Loucy (cell line): ENCODE results near the gene ATP5PB.

Experiments used
- H2AFZ ChIP-seq: fragments of 200-600 bp; sonication (generic); 2 replicates; pipeline ENCODE4 v1.6.0; 2016; ENCODE audit warnings: antibody characterized with exemption, mild to moderate bottlenecking, low read length, moderate library complexity
- H3F3A ChIP-seq: fragments of 200-600 bp; 2 replicates; pipeline ENCODE4 v1.6.0; 2016; ENCODE audit warnings: antibody characterized with exemption, low read depth, mild to moderate bottlenecking
- H3K27me3 ChIP-seq: fragments of 200-600 bp; sonication (generic); 2 replicates; pipeline ENCODE4 v1.6.1; 2014; ENCODE audit warnings: low read length, mild to moderate bottlenecking; ENCODE audit not compliant: insufficient read depth, poor library complexity, severe bottlenecking
- H3K36me3 ChIP-seq: fragments of 200-600 bp; sonication (generic); 2 replicates; pipeline ENCODE4 v1.6.1; 2016; ENCODE audit warnings: low read length; ENCODE audit not compliant: insufficient read depth
- H3K4me1 ChIP-seq: fragments of 200-600 bp; sonication (generic); 2 replicates; pipeline ENCODE4 v1.5.1; 2014; ENCODE audit warnings: low read length, mild to moderate bottlenecking; ENCODE audit not compliant: insufficient read depth, poor library complexity, severe bottlenecking
- H3K4me2 ChIP-seq: fragments of 200-600 bp; sonication (generic); 2 replicates; pipeline ENCODE4 v1.6.0; 2014; ENCODE audit warnings: antibody characterized with exemption, low read length, low read depth, mild to moderate bottlenecking; ENCODE audit not compliant: poor library complexity, severe bottlenecking
- H3K4me3 ChIP-seq: fragments of 200-600 bp; sonication (generic); 2 replicates; pipeline ENCODE4 v1.5.1; 2014; ENCODE audit warnings: low read length, mild to moderate bottlenecking, mixed read lengths; ENCODE audit not compliant: poor library complexity, severe bottlenecking
- H3K79me2 ChIP-seq: fragments of 200-600 bp; sonication (generic); 2 replicates; pipeline ENCODE4 v1.6.1; 2014; ENCODE audit warnings: low read length; ENCODE audit not compliant: insufficient read depth
- H3K9ac ChIP-seq: fragments of 200-600 bp; sonication (generic); 2 replicates; pipeline ENCODE4 v1.6.0; 2014; ENCODE audit warnings: mild to moderate bottlenecking, low read depth, low read length, moderate library complexity; ENCODE audit not compliant: poor library complexity, severe bottlenecking
- H3K9me2 ChIP-seq: fragments of 200-600 bp; sonication (generic); replicated peaks from 2 replicates; pipeline ENCODE4 v1.6.1; 2016; ENCODE audit warnings: low read depth, low read length, mixed read lengths
- H3K9me3 ChIP-seq: fragments of 200-600 bp; sonication (generic); 2 replicates; pipeline ENCODE4 v1.6.1; 2014; ENCODE audit warnings: mild to moderate bottlenecking, antibody characterized with exemption, low read length, low read depth; ENCODE audit not compliant: insufficient read depth
- H4K20me1 ChIP-seq: fragments of 200-600 bp; sonication (generic); 2 replicates; pipeline ENCODE4 v1.6.0; 2014; ENCODE audit warnings: antibody characterized with exemption, low read length, mild to moderate bottlenecking; ENCODE audit not compliant: insufficient read depth, poor library complexity, severe bottlenecking
- EZH2phosphoT487 ChIP-seq: fragments of 200-600 bp; IDR thresholded peaks from 2 replicates; pipeline ENCODE4 v1.6.1; 2018; ENCODE audit warnings: antibody characterized with exemption, mild to moderate bottlenecking, moderate library complexity, borderline replicate concordance
- TF ChIP-seq, protein P1 (sequence below): fragments of 200-600 bp; sonication (generic); conservative IDR thresholded peaks from 2 replicates; pipeline ENCODE4 v1.5.1; 2014; ENCODE audit warnings: mild to moderate bottlenecking, antibody characterized with exemption, low read length

Gene ATP5PB

DNA sequence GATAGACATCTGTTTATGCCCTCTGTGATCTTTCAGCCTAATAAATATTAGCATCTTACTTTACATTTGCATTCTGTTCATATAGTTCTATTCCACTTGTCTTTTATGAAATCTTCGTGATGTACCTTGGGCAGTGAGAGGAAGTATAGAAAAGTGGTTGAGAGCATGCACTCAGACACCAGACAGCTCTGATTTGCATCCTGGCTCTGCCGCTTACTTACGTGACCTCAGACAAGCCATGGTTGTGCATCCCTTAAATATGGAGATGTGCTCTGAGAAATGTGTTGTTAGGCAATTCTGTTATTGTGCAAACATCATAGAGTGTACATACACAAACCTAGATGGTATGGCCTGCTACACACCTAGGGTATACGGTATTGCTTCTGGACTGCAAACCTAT is 44.7 kb upstream of the ATP5PB start:
- no peaks in the 10 kb centered on the region for H3K36me3 ChIP-seq
- peaks cover 16% of the 10 kb centered on the region for H3K4me1 ChIP-seq
- no peaks in the 10 kb centered on the region for H3F3A ChIP-seq
- H3K79me2 ChIP-seq: no peaks in the 10 kb centered on the region
- H3K9me3 ChIP-seq: no peaks in the 10 kb centered on the region
- no peak overlapping the region for H2AFZ ChIP-seq
- TF ChIP-seq, protein P1, sequence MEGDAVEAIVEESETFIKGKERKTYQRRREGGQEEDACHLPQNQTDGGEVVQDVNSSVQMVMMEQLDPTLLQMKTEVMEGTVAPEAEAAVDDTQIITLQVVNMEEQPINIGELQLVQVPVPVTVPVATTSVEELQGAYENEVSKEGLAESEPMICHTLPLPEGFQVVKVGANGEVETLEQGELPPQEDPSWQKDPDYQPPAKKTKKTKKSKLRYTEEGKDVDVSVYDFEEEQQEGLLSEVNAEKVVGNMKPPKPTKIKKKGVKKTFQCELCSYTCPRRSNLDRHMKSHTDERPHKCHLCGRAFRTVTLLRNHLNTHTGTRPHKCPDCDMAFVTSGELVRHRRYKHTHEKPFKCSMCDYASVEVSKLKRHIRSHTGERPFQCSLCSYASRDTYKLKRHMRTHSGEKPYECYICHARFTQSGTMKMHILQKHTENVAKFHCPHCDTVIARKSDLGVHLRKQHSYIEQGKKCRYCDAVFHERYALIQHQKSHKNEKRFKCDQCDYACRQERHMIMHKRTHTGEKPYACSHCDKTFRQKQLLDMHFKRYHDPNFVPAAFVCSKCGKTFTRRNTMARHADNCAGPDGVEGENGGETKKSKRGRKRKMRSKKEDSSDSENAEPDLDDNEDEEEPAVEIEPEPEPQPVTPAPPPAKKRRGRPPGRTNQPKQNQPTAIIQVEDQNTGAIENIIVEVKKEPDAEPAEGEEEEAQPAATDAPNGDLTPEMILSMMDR: no peak
- TF ChIP-seq EZH2phosphoT487: no peak
- H3K9me2 ChIP-seq: no peaks in the 10 kb centered on the region
- H3K4me2 ChIP-seq: no peak overlapping the region
- no peaks in the 10 kb centered on the region for H4K20me1 ChIP-seq
- H3K4me3 ChIP-seq: no peak overlapping the region
- no peak overlapping the region for H3K9ac ChIP-seq
- no peaks in the 10 kb centered on the region for H3K27me3 ChIP-seq

DNA sequence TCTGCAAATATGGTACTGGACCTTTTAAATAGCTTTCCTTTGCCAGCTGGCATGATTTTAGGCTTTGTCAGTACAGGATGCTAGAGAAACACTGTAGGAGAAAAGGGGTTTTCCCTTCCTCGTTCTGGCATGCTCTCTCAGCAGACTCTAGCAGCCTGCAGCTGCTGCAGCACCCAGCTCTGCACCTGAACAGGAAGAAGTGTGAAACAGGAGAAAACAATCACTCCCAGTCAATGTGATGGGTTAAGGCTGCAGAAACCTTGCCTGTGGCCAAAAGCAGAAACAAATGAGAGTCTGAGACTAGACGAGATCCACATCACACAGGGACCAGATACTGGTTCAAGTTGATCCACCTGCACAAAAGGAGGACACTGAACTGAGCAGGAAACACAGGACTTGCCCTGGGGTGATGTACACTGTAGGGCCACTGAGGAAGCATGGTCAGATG is 42.9 kb upstream of the ATP5PB start:
- no peaks in the 10 kb centered on the region for H3K27me3 ChIP-seq
- no peaks in the 10 kb centered on the region for H3K79me2 ChIP-seq
- H3K36me3 ChIP-seq: no peaks in the 10 kb centered on the region
- no peaks in the 10 kb centered on the region for H3F3A ChIP-seq
- no peaks in the 10 kb centered on the region for H3K9me2 ChIP-seq
- peaks cover 13% of the 10 kb centered on the region for H3K4me1 ChIP-seq
- H3K4me2 ChIP-seq: peak overlapping the region; percentile 2
- no peaks in the 10 kb centered on the region for H3K9me3 ChIP-seq
- H3K4me3 ChIP-seq: no peak overlapping the region
- H2AFZ ChIP-seq: no peak overlapping the region; the same call in 1 of the 2 replicates
- H3K9ac ChIP-seq: no peak overlapping the region
- H4K20me1 ChIP-seq: no peaks in the 10 kb centered on the region
- TF ChIP-seq, protein P1: no peak
- no peak for TF ChIP-seq EZH2phosphoT487

DNA sequence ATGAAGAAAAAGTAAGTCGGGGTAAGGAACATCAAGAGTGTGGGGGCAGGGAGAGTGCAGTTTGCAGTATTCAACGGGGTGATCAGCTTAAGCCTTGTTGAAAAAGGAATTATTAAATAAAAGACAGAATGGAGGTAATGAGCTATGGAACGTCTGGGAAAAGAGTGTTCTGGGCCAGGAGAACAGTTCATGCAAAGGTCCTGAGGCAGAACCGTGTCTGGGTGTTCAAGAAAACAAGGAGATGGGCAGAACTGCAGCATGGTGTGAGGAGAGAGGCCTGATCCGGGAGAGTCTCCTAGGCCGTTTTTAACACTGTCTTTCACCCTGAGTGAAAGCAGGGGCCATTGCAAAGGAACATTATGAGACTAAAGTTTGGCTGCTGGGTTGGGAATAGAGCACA is 42.0 kb upstream of the ATP5PB start:
- no peaks in the 10 kb centered on the region for H3K27me3 ChIP-seq
- no peak overlapping the region for H2AFZ ChIP-seq
- no peaks in the 10 kb centered on the region for H4K20me1 ChIP-seq
- TF ChIP-seq, protein P1: no peak
- TF ChIP-seq EZH2phosphoT487: no peak
- no peaks in the 10 kb centered on the region for H3F3A ChIP-seq
- H3K9me2 ChIP-seq: no peaks in the 10 kb centered on the region
- H3K9ac ChIP-seq: no peak overlapping the region
- H3K4me2 ChIP-seq: no peak overlapping the region
- no peaks in the 10 kb centered on the region for H3K79me2 ChIP-seq
- H3K4me1 ChIP-seq: peaks cover 13% of the 10 kb centered on the region
- no peaks in the 10 kb centered on the region for H3K36me3 ChIP-seq
- no peak overlapping the region for H3K4me3 ChIP-seq
- no peaks in the 10 kb centered on the region for H3K9me3 ChIP-seq
